ENCODE data around the gene BNIPL. TPM values are rescaled to one million over a fixed set of nuclear protein-coding genes. Genes with fewer than 3 reads are reported as not detected.

Gene BNIPL
- total and polyA plus RNA-seq, 9 donors, result 0.13 to 10.6 (median 0.32) TPM

DNA sequence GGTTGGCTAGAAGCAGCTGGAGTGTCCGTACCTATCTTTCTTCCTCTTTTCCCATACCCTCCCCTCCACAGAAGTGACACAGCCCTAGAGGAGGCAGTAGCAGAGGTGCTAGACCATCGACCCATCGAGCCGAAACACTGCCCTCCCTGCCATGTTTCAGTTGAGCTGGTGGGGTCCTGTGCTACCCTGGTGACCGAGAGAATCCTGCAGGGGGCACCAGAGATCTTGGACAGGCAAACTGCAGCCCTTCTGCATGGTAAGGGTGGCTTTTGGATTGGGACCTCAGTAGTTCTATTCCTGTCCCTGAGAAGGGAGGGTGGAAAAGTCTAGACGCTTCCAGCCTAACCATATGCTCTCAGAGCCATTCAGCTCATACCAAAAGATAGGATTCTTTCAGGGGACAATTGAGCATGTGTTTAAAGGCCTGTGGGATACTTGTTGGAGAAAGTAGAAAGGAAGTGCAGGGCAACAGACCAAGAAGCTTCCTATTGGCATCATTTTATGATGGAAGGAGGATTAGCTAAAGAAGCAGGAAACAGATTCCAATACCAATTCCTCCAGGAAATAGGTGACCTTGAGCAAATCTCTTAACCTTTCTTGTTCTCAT, 11.7 kb upstream of the BNIPL start:
- intact Hi-C loops (cut with DNase I), result loop anchor here in 2 of 4 donors (5.0 kb wide), 1 partner anchor 133 kb away; the partner anchor contains the start of gene TNFAIP8L2 (in 2 of the 2)
- H3K27ac ChIP-seq, result no peak overlapping the region
- 35 to 44% (median 39%) methylated on average over 6 of the region's 6 CpGs for WGBS, 3 donors

DNA sequence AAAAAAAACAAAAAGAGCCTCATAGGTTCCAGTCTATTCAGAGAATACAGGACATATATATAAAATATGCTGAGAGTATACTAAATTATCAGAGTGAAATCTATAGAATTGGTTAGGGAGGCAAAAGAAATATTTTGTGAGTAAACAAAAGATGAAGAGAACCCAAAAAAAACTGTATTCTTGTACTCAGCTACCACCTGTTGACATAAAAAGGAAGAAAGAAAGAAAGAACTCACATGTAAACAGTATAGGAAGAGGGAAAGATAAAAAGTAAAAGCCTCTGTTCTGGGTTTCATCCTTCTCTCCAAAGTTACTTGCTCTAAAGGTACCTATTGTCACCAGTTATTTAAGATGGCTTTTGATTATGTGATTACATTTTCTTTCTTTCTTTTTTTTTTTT, 9.9 kb upstream of the BNIPL start:
- Histone ChIP-seq H3K4me3 (no peak overlapping the region), H3K9me3 (no peaks in the 10 kb centered on the region), H3K27me3 (no peaks in the 10 kb centered on the region), H3K27ac (no peak overlapping the region), H3K4me1 (ENCODE audit: insufficient read depth) (no peaks in the 10 kb centered on the region), H3K36me3 (no peaks in the 10 kb centered on the region)
- DNase-seq, result no peak
- TF ChIP-seq POLR2A (IDR thresholded peaks at IDR 0.05) (no peak), EP300 (IDR thresholded peaks at IDR 0.05) (no peak)
- TF ChIP-seq, protein P1, sequence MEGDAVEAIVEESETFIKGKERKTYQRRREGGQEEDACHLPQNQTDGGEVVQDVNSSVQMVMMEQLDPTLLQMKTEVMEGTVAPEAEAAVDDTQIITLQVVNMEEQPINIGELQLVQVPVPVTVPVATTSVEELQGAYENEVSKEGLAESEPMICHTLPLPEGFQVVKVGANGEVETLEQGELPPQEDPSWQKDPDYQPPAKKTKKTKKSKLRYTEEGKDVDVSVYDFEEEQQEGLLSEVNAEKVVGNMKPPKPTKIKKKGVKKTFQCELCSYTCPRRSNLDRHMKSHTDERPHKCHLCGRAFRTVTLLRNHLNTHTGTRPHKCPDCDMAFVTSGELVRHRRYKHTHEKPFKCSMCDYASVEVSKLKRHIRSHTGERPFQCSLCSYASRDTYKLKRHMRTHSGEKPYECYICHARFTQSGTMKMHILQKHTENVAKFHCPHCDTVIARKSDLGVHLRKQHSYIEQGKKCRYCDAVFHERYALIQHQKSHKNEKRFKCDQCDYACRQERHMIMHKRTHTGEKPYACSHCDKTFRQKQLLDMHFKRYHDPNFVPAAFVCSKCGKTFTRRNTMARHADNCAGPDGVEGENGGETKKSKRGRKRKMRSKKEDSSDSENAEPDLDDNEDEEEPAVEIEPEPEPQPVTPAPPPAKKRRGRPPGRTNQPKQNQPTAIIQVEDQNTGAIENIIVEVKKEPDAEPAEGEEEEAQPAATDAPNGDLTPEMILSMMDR (IDR thresholded peaks at IDR 0.05), result no peak
- intact Hi-C loops (cut with DNase I), result no loop called here

More for the DNA sequence above, 11.7 kb upstream of the BNIPL start:
- TF ChIP-seq, protein P1 (IDR thresholded peaks at IDR 0.05), result peak in 2 of 3 donors; percentile 40 to 59
- TF ChIP-seq POLR2A (IDR thresholded peaks at IDR 0.05) (no peak), EP300 (IDR thresholded peaks at IDR 0.05) (no peak)
- Histone ChIP-seq H3K36me3 (no peaks in the 10 kb centered on the region), H3K4me3 (no peak overlapping the region), H3K27me3 (no peaks in the 10 kb centered on the region), H3K4me1 (ENCODE audit: insufficient read depth) (no peaks in the 10 kb centered on the region), H3K9me3 (no peaks in the 10 kb centered on the region)
- peak; percentile 67 to 82 (median 81) for DNase-seq

DNA sequence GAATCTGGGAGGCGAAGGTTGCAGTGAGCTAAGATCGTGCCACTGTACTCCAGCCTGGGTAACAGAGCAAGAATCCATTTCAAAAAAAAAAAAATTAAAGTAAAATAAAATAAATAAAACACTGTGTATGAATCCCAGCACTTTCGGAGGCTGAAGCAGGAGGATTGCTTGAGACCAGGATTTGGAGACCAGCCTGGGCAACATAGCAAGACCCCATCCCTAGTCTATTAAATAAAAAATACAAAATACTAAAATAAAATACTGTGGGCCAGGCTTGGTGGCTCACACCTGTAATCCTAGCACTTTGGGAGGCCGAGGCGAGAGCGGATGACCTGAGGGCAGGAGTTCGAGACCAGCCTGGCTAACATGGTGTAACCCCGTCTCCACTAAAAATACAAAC, 4.2 kb upstream of the BNIPL start:
- no peak overlapping the region for H3K4me3 ChIP-seq
- no peaks in the 10 kb centered on the region for H3K9me3 ChIP-seq
- no peaks in the 10 kb centered on the region for H3K4me1 ChIP-seq (ENCODE audit: insufficient read depth)
- no peaks in the 10 kb centered on the region for H3K36me3 ChIP-seq
- DNase-seq, result no peak
- intact Hi-C loops (cut with DNase I), result no loop called here
- WGBS, 3 donors, result 95 to 98% (median 97%) methylated on average over 8 of the region's 8 CpGs
- no peaks in the 10 kb centered on the region for H3K27me3 ChIP-seq
- TF ChIP-seq POLR2A (IDR thresholded peaks at IDR 0.05) (no peak), EP300 (IDR thresholded peaks at IDR 0.05) (no peak)
- TF ChIP-seq, protein P1 (IDR thresholded peaks at IDR 0.05), result no peak
- H3K27ac ChIP-seq, result no peak overlapping the region

DNA sequence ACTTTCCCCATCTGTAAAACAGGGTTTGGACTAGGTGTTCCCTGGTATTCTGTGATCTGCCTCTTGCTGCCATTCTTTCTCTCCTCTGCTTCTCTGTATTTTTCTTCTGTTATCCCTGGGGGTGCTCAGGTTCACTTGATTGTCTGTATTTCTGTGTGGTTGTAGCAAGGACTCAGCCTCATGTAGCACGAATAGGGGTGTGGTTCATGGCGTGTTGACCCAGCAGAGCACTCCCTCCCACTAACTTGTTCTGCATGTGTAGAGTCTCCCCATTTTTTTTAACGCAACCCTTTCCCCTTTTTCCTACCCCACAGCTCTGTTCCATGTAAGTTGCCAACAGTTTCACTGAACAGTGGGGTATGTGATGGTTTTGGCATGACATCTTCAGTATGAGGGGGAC, 1.2 kb upstream of the BNIPL start:
- 82 to 86% (median 84%) methylated on average over 3 of the region's 3 CpGs for WGBS, 3 donors
- no peak for TF ChIP-seq POLR2A (IDR thresholded peaks at IDR 0.05)
- TF ChIP-seq, protein P1 (IDR thresholded peaks at IDR 0.05), result no peak
- TF ChIP-seq EP300 (IDR thresholded peaks at IDR 0.05), result no peak
- Histone ChIP-seq H3K36me3 (no peaks in the 10 kb centered on the region), H3K9me3 (no peaks in the 10 kb centered on the region), H3K27me3 (no peaks in the 10 kb centered on the region), H3K4me1 (ENCODE audit: insufficient read depth) (no peaks in the 10 kb centered on the region), H3K4me3 (no peak overlapping the region), H3K27ac (no peak overlapping the region)
- intact Hi-C loops (cut with DNase I), result no loop called here
- no peak for DNase-seq

All from ovary (tissue), 9 donors.